ENCODE results near the gene FADS1. TPM values are rescaled to one million over a fixed set of nuclear protein-coding genes. Genes with fewer than 3 reads are reported as not detected.

Gene FADS1
- total RNA-seq (10 to 100 TPM in 4 of 5 donors, not detected in 1; 11.7 to 56.5 (median 17.3) TPM), polyA plus RNA-seq (1 to 10 TPM; 1.8 to 6.4 (median 4.1) TPM)
- long read RNA-seq, donor 1, full-length matches to known transcripts, result 3 of 3 reads
- long read RNA-seq, donor 1, partial matches to known transcripts, result 0 of 3 reads
- long read RNA-seq, donor 1, other reads (novel, unspliced or antisense), result 0 of 3 reads
- long read RNA-seq, donor 2, full-length matches to known transcripts, result 4 of 23 reads
- long read RNA-seq, donor 2, partial matches to known transcripts, result 9 of 23 reads
- long read RNA-seq, donor 2, other reads (novel, unspliced or antisense), result 10 of 23 reads
- long read RNA-seq, donor 3, result 0 reads
- long read RNA-seq, donor 4, result 0 reads
- long read RNA-seq, donor 5, full-length matches to known transcripts, result 6 of 56 reads
- long read RNA-seq, donor 5, partial matches to known transcripts, result 35 of 56 reads
- long read RNA-seq, donor 5, other reads (novel, unspliced or antisense), result 15 of 56 reads
- long read RNA-seq, donor 6, full-length matches to known transcripts, result 10 of 23 reads
- long read RNA-seq, donor 6, partial matches to known transcripts, result 13 of 23 reads
- long read RNA-seq, donor 6, other reads (novel, unspliced or antisense), result 0 of 23 reads
- long read RNA-seq, donor 7, full-length matches to known transcripts, result 6 of 25 reads
- long read RNA-seq, donor 7, partial matches to known transcripts, result 5 of 25 reads
- long read RNA-seq, donor 7, other reads (novel, unspliced or antisense), result 14 of 25 reads
- long read RNA-seq, donor 8, full-length matches to known transcripts, result 1 of 1 reads
- long read RNA-seq, donor 8, partial matches to known transcripts, result 0 of 1 reads
- long read RNA-seq, donor 8, other reads (novel, unspliced or antisense), result 0 of 1 reads
- long read RNA-seq, donor 9, full-length matches to known transcripts, result 2 of 2 reads
- long read RNA-seq, donor 9, partial matches to known transcripts, result 0 of 2 reads
- long read RNA-seq, donor 9, other reads (novel, unspliced or antisense), result 0 of 2 reads
- long read RNA-seq, donor 10, result 0 reads

GRCh38 chr11:61816736-61817455 lies at the start of gene FADS1:
TSS of gene FADS1 (minus strand) at chr11:61817003. CDS start at chr11:61816929, 74 bp downstream.
- intact Hi-C loops (cut with DNase I; ENCODE audit: low total_unique reads), result loop anchor here (10.0 kb wide), 1 partner anchor 138 kb away; the partner anchor contains the start of gene BEST1

DNA sequence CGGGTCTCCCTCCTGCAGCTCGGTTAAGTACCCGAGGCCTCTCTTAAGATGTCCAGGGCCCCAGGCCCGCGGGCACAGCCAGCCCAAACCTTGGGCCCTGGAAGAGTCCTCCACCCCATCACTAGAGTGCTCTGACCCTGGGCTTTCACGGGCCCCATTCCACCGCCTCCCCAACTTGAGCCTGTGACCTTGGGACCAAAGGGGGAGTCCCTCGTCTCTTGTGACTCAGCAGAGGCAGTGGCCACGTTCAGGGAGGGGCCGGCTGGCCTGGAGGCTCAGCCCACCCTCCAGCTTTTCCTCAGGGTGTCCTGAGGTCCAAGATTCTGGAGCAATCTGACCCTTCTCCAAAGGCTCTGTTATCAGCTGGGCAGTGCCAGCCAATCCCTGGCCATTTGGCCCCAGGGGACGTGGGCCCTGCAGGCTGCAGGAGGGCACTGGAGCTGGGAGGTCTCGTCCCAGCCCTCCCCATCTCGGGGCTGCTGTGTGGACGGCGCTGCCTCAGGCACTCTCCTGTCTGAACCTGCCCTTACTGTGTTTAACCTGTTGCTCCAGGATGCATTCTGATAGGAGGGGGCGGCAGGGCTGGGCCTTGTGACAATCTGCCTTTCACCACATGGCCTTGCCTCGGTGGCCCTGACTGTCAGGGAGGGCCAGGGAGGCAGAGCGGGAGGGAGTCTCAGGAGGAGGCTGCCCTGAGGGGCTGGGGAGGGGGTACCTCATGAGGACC lies 49.6 kb upstream of the FADS1 start:
- no peak for TF ChIP-seq POLR2A (IDR thresholded peaks at IDR 0.05)
- TF ChIP-seq CTCF (IDR thresholded peaks at IDR 0.05), result no peak
- no peak for TF ChIP-seq EP300 (IDR thresholded peaks at IDR 0.05)
- TF ChIP-seq POLR2AphosphoS5 (IDR thresholded peaks at IDR 0.05), result no peak
- Histone ChIP-seq H3K27me3 (peaks cover 0 to 5% (median 0%) of the 10 kb centered on the region in 3 donors), H3K4me3 (no peak overlapping the region), H3K27ac (no peak overlapping the region), H3K4me1 (peaks cover 0 to 12% (median 5%) of the 10 kb centered on the region in 4 donors), H3K36me3 (peaks cover 0 to 46% (median 11%) of the 10 kb centered on the region in 4 donors), H3K9me3 (no peaks in the 10 kb centered on the region)
- no peak for DNase-seq
- intact Hi-C loops (cut with DNase I; ENCODE audit: low total_unique reads), result no loop called here
- WGBS, 5 donors, result 80 to 91% (median 84%) methylated on average over 14 to 18 of the region's 18 CpGs

More at GRCh38 chr11:61816736-61817455, at the start of gene FADS1:
- Histone ChIP-seq H3K4me1 (peaks cover 7 to 31% (median 25%) of the 10 kb centered on the region in 4 donors), H3K9me3 (no peaks in the 10 kb centered on the region), H3K27me3 (peaks cover 0 to 13% (median 0%) of the 10 kb centered on the region in 3 donors), H3K36me3 (peaks cover 4 to 15% (median 7%) of the 10 kb centered on the region in 4 donors), H3K27ac (peak within 1 kb of the TSS; percentile 69 to 98 (median 93)), H3K4me3 (peak within 1 kb of the TSS; percentile 60 to 78 (median 72))
- peak; percentile 83 to 97 for DNase-seq
- 1% methylated on average over 15 to 73 of the region's 73 CpGs for WGBS, 5 donors
- TF ChIP-seq POLR2AphosphoS5 (IDR thresholded peaks at IDR 0.05) (peak; percentile 64 to 79 (median 74)), POLR2A (IDR thresholded peaks at IDR 0.05) (no peak), EP300 (IDR thresholded peaks at IDR 0.05) (no peak), CTCF (IDR thresholded peaks at IDR 0.05) (peak in 4 of 7 experiments; percentile 5 to 51 (median 28))

- Histone ChIP-seq H3K9me3 (no peaks in the 10 kb centered on the region), H3K36me3 (peaks cover 0 to 56% (median 11%) of the 10 kb centered on the region in 4 donors), H3K27ac (no peak overlapping the region), H3K4me3 (no peak overlapping the region), H3K4me1 (peaks cover 0 to 6% (median 4%) of the 10 kb centered on the region in 4 donors), H3K27me3 (no peaks in the 10 kb centered on the region)
- 89 to 96% (median 94%) methylated on average over 15 to 20 of the region's 20 CpGs for WGBS, 5 donors
- no peak for DNase-seq
- TF ChIP-seq POLR2A (IDR thresholded peaks at IDR 0.05) (no peak), CTCF (IDR thresholded peaks at IDR 0.05) (no peak), POLR2AphosphoS5 (IDR thresholded peaks at IDR 0.05) (no peak), EP300 (IDR thresholded peaks at IDR 0.05) (no peak)
- intact Hi-C loops (cut with DNase I; ENCODE audit: low total_unique reads), result no loop called here
Observed at GRCh38 chr11:61864814-61865775, 48.3 kb upstream of the FADS1 start.

Measured in stomach (tissue), 19 donors.